Suppressor macrophage (primary cell): ENCODE data around the gene SYNM.

Experiments used
- DNase-seq, 4 experiments: peaks; one replicate each; pipeline ENCODE4 v3.0.0-alpha.2; 2020 to 2022

SYNM gene

GRCh38 chr15:99084965-99085364 lies 19.9 kb upstream of the SYNM start:
- DNase-seq: no peak

GRCh38 chr15:99085413-99086326 lies 19.2 kb upstream of the SYNM start:
- no peak for DNase-seq

- no peak for DNase-seq
Measured at GRCh38 chr15:99086327-99086667, 18.6 kb upstream of the SYNM start.

- DNase-seq: no peak
Measured at GRCh38 chr15:99087405-99087943, 17.4 kb upstream of the SYNM start.

- peak in 3 of 4 experiments; percentile 7 to 33 (median 17) for DNase-seq
Measured at GRCh38 chr15:99090011-99090699, 14.7 kb upstream of the SYNM start.

GRCh38 chr15:99090938-99091337 lies 13.9 kb upstream of the SYNM start:
- DNase-seq: no peak

- DNase-seq: no peak
Measured at GRCh38 chr15:99092554-99093172, 12.2 kb upstream of the SYNM start.

- DNase-seq: no peak
Measured at GRCh38 chr15:99095626-99096025, 9.3 kb upstream of the SYNM start.

- DNase-seq: no peak
Measured at GRCh38 chr15:99096173-99096893, 8.5 kb upstream of the SYNM start.

GRCh38 chr15:99096894-99097426 lies 7.9 kb upstream of the SYNM start:
- DNase-seq: no peak

- DNase-seq: peak in 2 of 4 experiments; percentile 13 to 45
Measured at GRCh38 chr15:99097441-99098410, 7.2 kb upstream of the SYNM start.

- DNase-seq: no peak
Measured at GRCh38 chr15:99098426-99098825, 6.5 kb upstream of the SYNM start.

GRCh38 chr15:99098991-99099390 lies 5.9 kb upstream of the SYNM start:
- no peak for DNase-seq

GRCh38 chr15:99099661-99100060 lies 5.2 kb upstream of the SYNM start:
- DNase-seq: no peak

- DNase-seq: peak; percentile 64 to 87 (median 72)
Measured at GRCh38 chr15:99100245-99101173, 4.4 kb upstream of the SYNM start.

GRCh38 chr15:99101501-99101900 lies 3.4 kb upstream of the SYNM start:
- no peak for DNase-seq

GRCh38 chr15:99102332-99103235 lies 2.3 kb upstream of the SYNM start:
- DNase-seq: no peak

GRCh38 chr15:99103279-99103678 lies 1.6 kb upstream of the SYNM start:
- no peak for DNase-seq
